Activated CD4-positive, alpha-beta T cell treated with anti-CD3 and anti-CD28 coated beads for 48 hours (primary cell): ENCODE measurements around the gene ATG9A.
A peak's percentile ranks its signal among the peaks of the same experiment; 100 is the strongest.

Experiments used
- DNase-seq: peaks from one replicate; pipeline ENCODE4 v3.0.0-alpha.2; 2020

ATG9A gene

DNA sequence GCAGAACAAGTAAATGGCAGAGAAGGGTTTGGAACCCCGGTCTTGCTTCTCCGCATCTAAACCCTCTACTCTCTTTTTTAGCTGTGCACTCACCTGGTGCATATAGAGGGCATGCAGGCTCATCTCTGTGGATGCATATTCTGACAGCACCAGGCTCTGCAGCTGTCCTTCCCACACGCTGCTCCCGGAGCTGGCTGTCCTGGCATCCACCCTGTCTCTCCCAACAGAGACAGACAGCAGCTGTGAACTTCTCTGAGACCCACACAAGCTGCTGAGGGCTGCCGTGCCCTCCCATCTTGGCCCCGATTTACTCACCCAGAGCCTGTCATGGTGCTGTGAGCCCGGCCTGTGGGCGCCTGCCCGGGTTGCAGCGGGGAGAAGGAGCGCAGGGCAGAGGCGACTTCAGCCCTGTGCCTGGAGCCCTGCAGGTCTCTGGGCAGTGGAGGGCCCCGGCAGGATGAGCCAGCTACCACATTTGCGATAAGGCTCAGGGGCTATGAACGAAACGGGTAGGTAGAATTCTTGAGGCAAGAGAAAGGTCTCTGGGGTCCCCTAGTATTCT, 7.4 kb downstream of the ATG9A start:
- DNase-seq, result no peak

DNA sequence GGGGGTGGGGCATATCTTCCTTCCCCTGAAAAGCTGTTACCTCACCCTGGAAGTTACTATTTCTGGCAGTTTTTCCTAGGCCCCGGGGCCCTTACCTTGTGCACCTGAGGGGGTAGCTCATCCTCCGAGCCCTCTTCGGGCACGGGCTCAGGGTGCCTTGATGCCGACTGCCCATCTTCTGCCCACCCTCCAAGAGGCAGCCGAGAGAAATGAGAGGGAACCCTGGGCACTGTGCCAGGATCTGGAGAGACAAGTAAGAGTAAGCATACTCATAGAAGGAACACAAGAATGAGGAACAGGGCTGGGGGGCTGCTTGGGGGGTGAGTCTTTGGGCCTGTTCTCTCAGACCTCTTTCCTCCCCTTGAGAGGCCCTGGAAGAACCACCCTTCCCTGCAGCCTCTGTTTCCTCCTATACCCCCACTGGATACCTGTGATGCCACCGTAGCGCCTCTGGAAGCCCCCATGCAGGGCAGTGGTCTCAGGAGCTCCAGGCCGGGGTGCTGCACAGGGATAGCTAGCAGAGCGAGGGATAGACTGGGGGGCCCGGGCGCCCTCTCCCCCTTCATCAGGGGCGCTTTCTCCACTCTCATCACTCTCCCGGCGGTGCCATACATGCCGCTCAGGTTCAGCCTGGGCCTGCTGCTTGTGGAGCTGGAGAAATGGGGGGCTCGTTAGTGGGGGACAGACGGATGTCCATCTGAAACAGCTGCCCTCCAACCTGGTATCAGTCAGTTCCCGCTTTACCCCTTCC, 8.6 kb downstream of the ATG9A start:
- no peak for DNase-seq

DNA sequence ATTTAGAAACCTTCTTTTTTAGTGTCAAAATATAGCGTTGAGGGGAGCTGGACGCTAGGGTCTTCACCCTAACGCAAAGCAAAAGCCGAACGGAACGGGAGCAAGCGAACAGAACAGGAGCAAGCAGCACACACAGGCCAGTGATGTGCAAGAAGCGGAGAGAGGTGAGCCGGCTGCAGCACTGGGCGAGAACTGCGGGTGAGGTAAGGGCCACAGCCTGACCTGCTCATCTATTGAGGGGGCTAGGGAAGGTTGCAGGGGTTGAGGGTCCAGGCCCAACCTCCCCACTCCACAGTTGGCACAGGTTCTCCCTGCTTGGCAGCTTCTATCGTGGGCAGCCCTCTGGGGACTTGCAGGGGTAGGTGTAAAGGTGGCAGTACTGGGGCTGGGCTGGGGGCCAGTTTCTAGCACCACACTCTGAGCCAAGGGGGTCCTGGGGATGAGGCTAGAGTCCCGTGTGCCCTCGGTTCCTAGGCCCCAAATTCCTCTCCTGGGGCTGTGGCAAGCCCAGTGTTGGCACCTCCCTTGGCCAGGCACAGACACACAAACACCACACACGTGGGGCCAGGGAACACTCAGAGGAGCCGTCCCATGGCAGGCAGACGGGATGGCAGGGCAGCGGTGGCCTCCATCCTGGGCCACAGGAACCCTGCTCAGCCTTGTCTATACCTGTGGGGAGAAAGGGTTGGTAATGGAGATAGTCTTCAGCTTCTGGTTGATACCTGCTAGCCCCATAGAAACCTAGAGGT, 9.5 kb downstream of the ATG9A start:
- no peak for DNase-seq

DNA sequence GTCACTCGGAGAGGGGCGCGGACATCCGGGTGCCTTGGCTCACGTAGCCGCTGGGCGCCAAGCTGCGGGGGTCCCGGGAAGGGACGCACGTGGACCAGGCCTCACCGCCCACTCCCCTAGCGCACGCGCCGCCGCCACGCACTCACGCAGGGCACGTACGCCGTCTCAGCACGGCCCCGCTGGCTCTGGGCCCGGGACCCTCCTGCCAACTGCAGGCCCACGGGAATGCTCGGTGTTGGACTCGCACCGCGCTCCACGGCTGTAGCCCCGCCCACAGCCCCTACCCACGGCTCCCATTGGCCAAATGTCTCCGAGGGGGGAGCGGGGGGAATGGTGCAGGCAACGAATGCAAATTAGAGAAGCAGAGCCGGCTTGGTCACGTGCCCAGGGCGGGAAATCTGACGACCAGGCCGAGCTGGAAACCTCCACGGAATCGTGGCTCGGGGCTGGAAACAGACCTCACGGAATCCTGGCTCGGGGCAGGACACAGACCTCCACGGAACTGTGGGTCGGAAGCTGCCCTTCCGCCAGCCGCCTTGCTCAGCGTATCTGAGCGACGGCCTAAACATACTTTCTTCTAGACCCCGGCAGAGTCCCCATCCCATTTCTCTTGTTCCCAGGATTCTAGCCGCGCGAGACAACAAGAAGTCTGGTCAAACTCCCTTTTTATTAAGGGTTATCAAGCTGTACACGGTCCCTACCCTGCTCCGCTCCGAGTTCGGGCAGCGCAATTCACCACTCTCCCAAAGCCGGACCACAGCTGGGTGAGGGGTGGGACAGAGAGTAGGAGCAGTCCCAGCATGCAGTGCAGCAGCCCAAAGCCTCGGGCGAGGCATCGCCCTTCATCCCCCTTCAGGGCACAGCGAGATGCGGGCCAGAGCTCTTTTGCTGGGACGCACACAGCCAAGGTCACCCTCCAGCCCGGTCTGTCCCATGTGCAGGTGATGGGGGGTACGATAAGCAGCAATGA, 10.4 kb downstream of the ATG9A start, which contains the start of gene ABCB6:
Gene ABCB6 (minus strand): TSS at position 227 of the 970 bp plus-strand sequence. CDS start 285 bp downstream, outside the sequence.
- DNase-seq, result peak; percentile 94

DNA sequence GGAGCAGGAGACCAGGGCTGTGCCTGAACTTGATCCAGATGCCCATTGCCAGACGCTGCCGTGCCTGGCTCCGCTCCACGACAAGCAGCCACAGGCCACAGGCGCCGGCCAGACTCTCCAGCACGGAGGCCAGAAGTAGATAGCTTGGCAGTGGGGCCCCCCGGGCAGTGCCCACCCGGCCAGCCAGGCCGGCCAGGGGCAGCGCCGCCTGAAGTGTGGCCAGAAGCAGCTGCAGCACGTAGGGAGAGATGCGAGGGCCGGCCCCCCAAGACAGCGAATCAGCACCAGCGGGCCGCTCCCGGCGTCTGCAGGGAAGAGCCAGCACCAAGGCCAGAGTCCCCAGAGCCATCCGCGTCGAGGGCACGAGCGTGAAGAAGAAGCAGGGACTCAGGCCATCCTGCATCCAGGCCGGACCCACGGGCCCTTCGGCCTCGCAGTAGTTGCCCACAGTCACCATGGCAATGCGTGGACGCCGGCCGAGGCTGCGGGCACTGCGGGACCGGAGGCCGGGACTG, 11.2 kb downstream of the ATG9A start:
- DNase-seq, result peak; percentile 42

DNA sequence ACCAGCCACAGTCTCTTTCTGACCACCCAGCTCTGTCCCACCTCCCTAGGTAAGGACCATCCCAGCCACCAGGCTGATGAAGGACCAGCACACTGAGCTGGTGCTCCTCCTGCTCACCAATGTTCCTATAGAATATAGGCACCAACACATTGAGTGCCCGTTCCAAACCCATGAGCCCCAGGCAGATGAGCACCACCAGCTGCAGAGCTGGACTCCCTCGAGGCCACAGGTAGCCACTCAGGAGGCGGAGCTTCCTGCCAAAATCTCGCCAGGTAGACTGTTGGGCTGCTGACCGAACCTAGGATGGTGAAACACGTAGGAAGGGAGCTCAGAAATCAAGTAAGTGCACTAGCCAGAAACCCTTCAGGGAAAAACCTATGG, 12.9 kb downstream of the ATG9A start:
- no peak for DNase-seq

DNA sequence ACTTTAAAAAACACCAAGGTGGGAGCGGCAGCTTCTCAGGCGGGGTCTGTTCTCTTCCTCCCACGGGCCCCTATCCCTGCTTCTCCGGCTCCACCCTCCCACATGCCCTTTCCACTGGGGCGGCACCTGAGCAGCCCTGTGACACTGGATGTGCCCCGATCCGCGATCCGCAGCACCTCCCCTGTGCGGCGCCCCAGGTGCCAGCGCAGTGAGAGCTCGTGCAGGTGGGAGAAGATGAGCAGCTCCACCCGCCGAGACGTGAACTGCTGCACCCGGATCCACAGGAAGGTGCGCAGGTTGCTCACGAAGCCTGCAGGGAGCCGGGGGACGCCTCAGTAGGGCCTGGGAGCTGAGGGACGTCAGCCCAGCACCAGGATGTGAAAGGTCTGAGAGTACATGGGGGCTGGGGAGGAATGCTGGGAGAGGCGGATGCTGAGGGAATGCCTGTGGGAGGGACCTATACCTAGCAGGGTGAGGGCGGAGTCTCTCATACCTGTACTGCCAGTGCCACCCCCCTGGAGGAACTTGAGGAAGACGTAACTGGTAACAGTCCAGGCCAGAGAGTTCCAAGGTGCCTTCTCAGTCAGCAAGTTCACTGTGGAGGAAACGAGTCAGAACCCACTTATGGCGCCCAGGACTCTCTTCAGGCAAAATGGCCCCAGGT, 13.4 kb downstream of the ATG9A start:
- DNase-seq, result no peak

DNA sequence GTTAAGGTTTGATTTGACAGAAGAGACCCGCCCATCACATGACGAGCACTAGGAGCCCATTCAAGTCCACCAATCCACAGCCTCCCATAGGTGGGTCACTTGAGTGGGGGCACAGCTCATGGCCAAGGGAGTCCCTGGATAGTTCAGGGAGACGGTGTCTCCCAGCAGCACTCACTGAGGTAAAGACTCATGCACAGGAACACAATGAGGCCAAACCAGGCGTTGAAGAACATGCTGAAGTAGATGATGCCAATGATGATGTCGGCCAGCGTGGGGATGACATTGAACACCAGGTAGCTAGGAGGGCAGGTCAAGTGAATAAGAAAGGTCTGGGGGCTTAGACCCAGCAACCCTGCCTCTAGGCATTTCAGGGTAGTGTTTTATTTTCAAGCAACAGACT, 14.7 kb downstream of the ATG9A start:
- DNase-seq, result no peak

DNA sequence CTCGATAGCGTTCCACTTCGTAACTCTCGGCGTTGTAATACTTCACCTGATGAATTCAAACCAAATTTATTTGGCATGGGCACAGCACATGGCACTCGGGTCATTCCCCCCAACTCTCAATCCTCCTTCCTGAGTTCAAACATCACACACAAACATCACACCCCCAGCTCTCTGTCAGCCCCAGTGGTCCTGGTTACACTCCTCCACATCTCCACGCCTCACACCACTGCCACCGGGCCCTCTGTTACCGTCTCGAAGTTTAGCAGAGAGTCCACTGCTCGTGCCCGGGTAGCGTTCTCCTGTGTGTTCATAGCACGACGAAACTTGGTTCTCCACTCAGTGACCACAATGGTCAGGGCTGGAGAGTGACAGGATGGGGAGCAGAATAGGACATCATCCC, 15.3 kb downstream of the ATG9A start:
- DNase-seq, result no peak

DNA sequence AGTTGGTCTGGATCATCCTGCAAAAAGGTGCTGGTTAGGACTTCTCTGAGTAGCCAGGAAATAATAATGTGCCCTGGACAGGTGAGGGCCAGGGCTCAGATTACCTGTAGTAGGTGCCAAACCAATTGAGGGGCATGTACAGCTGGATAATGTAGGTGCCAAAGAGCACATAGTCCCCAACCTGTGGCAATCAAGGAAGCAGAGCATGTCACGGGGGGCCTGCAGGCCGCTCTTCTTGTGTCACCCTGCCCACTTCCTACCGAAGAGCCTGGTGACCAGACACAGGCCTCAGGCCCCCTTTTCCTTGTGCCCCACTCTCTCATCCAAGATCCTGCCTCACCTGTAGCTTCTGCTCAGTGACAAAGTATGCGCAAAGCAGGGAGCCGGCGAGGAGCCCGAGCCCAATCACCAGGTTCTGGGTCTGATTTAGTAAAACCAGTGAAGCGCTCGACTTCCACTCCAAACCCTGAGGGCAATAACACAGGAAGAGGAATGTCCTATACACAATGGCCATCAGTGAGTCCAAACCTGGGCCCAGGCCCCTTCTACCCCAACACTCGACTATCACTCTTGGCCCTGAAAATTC, 15.9 kb downstream of the ATG9A start:
- DNase-seq, result no peak

DNA sequence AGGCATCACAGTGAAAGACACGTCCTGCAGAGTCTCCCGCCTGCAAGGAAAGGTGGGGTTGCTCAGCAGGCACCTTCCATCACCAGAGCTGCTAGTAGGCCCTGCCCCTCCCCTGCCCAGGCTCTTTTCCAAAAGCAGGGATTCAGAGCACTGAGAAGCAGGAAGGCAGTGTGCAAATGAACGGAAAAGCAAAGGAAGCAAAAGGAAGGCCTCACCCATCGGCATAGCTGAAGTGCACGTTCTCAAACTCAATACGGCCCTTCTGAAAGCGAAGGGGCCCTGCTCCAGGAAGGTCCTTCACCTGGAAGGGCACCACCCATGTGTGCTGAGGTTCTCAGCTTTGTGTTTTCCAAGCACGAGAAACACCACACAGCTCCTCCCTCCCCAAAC, 16.4 kb downstream of the ATG9A start:
- DNase-seq, result no peak

DNA sequence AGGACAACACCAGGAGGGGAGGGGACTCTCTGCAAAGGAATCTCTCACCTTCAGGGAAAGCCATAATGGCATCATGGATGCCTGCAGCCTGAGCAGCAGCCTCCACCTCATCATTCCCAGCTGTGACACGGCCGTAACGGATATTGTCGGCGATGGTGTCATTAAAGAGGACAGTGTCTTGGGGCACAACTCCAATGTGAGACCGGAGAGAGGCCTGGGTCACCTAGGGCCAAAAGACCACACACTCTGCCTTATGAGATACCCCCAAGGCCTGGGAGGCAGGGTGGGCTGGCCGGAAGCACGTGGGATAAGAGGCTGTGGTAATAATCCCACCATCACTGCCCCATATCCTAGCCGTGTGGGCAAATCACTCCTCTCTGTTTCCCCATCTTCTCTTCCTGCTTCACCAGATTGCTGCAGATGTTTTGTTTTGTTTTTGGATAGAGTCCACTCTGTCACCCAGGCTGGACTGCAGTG, 18.5 kb downstream of the ATG9A start:
- no peak for DNase-seq

DNA sequence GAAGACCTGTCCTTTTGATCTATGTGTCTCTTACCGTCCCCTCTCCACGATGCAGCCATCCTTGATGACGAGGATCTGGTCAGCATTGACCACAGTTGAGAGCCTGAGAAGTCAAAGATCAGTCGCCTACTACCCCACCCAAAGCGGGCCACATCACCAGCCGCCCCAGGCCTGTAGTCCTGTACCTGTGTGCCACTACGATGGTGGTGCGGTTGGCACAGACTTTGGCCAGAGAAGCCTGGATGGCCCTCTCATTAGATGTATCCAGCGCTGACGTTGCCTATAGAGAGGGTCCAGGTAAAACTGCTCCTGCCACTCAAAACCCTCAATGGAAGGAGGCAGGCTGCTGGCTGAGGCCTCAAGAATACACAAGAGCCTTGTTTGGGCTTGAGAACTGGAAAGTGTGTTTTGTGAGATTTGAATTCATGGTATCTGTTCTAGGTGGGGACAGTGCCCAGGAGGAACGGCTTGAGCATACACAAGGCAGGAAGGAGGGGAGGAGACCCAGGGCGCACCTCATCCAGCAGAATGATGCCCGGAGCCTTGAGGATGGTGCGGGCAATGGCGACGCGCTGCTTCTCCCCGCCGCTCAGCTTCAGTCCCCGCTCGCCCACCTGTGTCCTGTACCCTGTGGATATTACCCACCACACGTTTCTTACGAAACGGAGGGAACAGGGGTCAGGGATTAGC, 19.1 kb downstream of the ATG9A start:
- DNase-seq, result no peak

DNA sequence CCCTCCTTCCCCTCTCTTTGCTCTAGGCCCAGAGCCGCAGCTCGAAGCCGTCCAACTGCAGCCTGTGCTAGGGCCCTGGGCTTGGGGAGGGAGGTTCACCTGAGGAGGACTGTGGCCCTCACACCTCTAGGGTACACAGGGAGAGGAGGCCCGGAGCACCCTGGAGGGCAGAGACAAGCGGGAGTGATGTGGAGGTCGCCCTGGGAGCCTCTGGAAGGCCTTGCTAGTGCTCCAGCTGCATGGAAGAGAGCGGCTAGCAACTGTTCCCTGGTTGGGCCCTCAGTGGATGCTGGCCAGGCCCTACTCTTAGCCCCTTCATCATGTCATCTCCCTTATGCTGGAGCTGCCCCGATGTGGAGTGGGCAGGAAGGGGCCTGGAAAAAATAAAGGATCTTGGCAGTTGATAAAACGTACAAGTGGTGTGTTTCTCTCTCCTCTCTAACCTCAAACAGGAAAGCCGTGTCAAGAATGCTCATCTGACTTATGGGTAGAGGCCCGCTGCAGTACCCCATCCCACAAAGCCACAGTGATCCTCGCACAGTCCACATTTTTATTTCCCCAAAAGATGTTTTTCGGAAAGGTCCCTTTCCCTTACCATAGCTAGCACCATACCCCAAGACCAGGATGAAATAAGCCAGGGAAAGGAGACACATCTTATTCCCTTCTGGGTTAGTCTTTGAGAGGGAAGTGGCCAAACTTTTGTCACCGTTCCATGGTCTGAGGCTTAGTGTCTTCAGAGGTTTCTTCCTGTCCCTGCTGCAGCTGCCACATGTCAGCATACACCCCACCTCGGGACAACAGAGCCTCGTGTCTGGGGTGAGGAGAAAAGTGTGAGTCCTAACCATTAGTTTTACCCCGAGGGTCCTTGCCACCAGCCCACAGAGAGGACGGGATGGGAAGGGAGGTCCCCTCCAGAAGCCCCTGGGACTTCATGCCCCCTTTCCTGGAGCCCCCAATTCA, 19.9 kb downstream of the ATG9A start:
- DNase-seq, result no peak

DNA sequence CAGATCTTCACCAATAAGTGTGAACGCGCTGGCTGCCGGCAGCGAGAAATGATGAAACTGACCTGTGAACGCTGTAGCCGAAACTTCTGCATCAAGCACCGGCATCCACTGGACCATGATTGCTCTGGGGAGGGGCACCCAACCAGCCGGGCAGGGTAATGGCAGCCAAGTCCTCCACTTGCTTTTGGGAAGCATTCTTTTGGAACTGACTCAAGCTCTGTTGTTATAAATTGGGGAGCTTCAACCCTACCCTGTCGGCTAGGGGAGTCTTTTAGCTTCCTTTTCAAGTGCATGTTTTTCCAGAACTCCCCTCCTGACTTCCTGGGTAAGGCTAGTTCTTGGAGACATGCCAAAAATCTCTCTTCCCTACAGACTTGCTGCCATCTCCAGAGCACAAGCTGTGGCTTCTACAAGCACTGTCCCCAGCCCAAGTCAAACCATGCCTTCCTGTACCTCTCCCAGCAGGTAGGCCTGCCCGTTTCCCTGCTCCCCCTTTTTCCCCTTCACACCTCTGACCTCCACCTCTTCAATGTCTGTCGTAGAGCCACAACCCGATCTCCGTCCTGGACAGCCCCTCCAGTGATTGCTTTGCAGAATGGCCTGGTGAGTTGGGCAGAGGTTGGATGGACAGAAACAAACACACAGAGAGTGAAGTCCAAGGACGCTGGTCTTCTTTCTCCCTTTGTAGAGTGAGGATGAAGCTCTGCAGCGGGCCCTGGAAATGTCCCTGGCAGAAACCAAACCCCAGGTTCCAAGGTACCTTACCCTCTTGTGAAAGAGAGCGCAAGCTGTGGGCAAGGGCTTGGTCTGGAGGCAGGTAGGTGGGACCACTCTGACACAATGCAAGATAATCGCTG, 21.3 kb downstream of the ATG9A start:
- no peak for DNase-seq

DNA sequence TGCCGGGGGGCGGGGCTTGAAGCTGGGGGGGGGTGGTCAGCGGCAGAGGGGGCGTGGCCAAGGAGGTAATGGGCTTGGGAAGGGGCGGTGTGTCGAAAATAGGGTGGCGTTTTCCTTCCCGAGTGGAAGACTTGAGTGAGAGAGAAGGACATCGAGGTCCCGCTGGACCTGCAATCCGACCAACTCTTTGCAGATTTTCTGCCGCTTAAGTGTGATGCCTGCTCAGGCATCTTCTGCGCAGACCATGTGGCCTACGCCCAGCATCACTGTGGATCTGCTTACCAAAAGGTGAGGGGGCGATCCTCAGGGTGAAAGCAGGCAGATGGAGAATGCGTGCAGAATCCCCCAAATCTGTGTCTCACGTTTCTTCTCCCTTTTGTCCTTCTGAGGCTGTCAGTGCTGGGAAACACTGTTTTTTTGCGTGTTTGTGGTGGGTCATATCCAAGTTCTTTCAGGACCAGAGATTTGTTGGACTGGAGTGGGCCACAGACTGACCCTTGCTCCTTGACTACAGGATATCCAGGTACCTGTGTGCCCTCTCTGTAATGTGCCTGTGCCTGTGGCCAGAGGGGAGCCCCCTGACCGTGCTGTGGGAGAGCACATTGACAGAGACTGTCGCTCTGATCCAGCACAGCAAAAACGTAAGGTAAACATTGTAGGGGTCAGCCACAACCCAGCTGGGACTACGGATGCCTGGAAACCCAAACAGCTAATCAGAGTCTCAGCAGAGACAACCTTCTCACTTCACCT, 22.1 kb downstream of the ATG9A start:
- no peak for DNase-seq

DNA sequence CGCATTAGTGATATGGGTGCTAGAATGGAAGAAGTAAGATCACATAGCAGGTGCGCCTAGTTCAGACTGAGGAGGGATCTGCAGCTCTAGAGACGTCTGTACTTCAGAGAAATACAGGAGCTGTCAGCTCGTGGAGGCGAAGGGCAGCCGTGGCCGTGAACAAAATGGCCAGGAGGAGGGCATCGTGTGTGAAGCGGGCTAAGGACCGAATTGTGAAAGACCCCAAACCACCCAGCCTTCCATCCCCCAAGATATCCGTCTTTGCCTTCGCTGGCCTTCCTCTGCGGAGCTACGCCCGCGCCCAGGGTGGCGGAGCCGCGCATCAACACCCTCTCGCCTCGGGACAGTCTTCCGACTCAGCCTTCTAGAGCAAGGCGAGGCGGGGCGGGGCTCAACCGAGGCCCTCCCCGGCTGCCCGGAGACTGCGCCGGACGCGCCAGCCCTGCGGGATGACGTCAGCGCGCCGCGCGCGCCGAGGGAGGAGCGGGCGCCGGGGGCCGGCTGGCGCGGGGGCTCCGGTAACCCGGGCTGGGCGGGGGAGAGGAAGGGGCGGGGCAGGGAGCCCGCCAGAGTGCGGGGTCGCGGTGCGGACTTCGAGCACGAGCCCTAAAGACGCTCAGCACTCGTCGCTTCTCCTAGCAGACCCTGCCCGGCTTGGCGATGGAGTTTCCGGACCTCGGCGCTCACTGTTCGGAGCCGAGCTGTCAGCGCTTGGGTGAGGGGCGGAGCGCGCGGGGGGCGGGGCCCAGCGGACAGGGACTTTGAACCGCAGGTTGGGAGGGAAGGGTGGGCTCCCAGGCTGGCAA, 22.9 kb downstream of the ATG9A start, which contains the start of gene ZFAND2B:
Gene ZFAND2B (plus strand): TSS at position 455 of the 806 bp plus-strand sequence. CDS start 206 bp downstream, at position 661.
- peak; percentile 96 for DNase-seq
